H1 (cell line): ENCODE measurements around the gene NLRP10.

Experiments
- EZH2 ChIP-seq: fragments of 200-600 bp; sonication (generic); IDR thresholded peaks from 2 replicates; pipeline ENCODE4 v1.7.1; 2012; ENCODE audit warnings: low read depth, mild to moderate bottlenecking, moderate library complexity, low read length, inconsistent platforms; ENCODE audit not compliant: severe bottlenecking
- HDAC2 ChIP-seq, 2 experiments: fragments of 300-600 bp in 1 of 2; sonication (generic) in 1 of 2; IDR thresholded peaks; 2 replicates each; pipeline ENCODE4 v1.6.1; 2011 to 2012; ENCODE audit warnings: low read depth in 2 of 2, low read length in 2 of 2, mild to moderate bottlenecking in 2 of 2, moderate library complexity in 2 of 2, borderline replicate concordance in 1 of 2, inconsistent platforms in 1 of 2
- POLR2AphosphoS5 ChIP-seq: IDR thresholded peaks from 2 replicates; pipeline ENCODE4 v1.6.1; 2011; ENCODE audit warnings: low read depth, low read length
- TAF1 ChIP-seq: IDR thresholded peaks from 2 replicates; pipeline ENCODE4 v1.6.1; 2011; ENCODE audit warnings: mild to moderate bottlenecking, low read depth, low read length
- TEAD4 ChIP-seq: IDR thresholded peaks from 2 replicates; pipeline ENCODE4 v1.6.1; 2012; ENCODE audit warnings: low read depth, low read length, inconsistent platforms, mixed read lengths
- YY1 ChIP-seq: IDR thresholded peaks from 2 replicates; pipeline ENCODE4 v1.6.1; 2011; ENCODE audit warnings: low read depth, mild to moderate bottlenecking, low read length
- TF ChIP-seq, protein P1 (sequence below): IDR thresholded peaks from 2 replicates; pipeline ENCODE4 v1.6.1; 2012; ENCODE audit warnings: low read length, inconsistent platforms
- TF ChIP-seq, protein P2 (sequence below), 3 experiments: IDR thresholded peaks; 1 replicate in 2 of 3; 2 replicates in 1 of 3; pipeline versions ENCODE4 v1.5.1 to v1.6.1; 2011; ENCODE audit warnings: low read length in 3 of 3, mild to moderate bottlenecking in 3 of 3, inconsistent platforms in 2 of 3, low read depth in 1 of 3, moderate library complexity in 1 of 3; ENCODE audit not compliant: insufficient read depth in 1 of 3; ENCODE audit errors: control extremely low read depth in 1 of 3

GRCh38 chr11:7974668-7975067 lies 9.4 kb upstream of the NLRP10 start:
- TF ChIP-seq, protein P1, sequence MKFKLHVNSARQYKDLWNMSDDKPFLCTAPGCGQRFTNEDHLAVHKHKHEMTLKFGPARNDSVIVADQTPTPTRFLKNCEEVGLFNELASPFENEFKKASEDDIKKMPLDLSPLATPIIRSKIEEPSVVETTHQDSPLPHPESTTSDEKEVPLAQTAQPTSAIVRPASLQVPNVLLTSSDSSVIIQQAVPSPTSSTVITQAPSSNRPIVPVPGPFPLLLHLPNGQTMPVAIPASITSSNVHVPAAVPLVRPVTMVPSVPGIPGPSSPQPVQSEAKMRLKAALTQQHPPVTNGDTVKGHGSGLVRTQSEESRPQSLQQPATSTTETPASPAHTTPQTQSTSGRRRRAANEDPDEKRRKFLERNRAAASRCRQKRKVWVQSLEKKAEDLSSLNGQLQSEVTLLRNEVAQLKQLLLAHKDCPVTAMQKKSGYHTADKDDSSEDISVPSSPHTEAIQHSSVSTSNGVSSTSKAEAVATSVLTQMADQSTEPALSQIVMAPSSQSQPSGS: no peak
- no peak for TF ChIP-seq EZH2
- TF ChIP-seq TAF1: no peak
- TF ChIP-seq, protein P2, sequence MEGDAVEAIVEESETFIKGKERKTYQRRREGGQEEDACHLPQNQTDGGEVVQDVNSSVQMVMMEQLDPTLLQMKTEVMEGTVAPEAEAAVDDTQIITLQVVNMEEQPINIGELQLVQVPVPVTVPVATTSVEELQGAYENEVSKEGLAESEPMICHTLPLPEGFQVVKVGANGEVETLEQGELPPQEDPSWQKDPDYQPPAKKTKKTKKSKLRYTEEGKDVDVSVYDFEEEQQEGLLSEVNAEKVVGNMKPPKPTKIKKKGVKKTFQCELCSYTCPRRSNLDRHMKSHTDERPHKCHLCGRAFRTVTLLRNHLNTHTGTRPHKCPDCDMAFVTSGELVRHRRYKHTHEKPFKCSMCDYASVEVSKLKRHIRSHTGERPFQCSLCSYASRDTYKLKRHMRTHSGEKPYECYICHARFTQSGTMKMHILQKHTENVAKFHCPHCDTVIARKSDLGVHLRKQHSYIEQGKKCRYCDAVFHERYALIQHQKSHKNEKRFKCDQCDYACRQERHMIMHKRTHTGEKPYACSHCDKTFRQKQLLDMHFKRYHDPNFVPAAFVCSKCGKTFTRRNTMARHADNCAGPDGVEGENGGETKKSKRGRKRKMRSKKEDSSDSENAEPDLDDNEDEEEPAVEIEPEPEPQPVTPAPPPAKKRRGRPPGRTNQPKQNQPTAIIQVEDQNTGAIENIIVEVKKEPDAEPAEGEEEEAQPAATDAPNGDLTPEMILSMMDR (IDR thresholded peaks at IDR 0.05; ENCODE audit: control extremely low read depth in 1 of 3, insufficient read depth in 1 of 3, low read depth in 1 of 3, low read length in 3 of 3): no peak
- no peak for TF ChIP-seq YY1
- TF ChIP-seq HDAC2 (IDR thresholded peaks at IDR 0.05; ENCODE audit: borderline replicate concordance in 1 of 2, low read depth in 2 of 2, low read length in 2 of 2): no peak
- TF ChIP-seq POLR2AphosphoS5: no peak
- TF ChIP-seq TEAD4: no peak
